Spinal cord (tissue), 10 donors: Measurements from ENCODE around the gene HIVEP1. TPM values are rescaled to one million over a fixed set of nuclear protein-coding genes. Genes with fewer than 3 reads are reported as not detected.
"Not testable (repeated sequence)": the region's sequence is repeated elsewhere in the genome, so short reads cannot be mapped to it uniquely, and the experiment has no call there.

Experiments
- DNase-seq, 6 donors: peaks; one replicate each; pipeline versions ENCODE4 v3.0.0 to v3.0.0-alpha.2; 2013 to 2015; ENCODE audit warnings: low spot score in 6 of 6, low read depth in 4 of 6
- H3K27ac ChIP-seq: one replicate; pipeline ENCODE4 v1.5.1; 2013; ENCODE audit warnings: low read depth, low read length, control low read depth
- H3K27me3 ChIP-seq: one replicate; pipeline ENCODE4 v1.6.1; 2013; ENCODE audit warnings: low read length; ENCODE audit not compliant: control insufficient read depth, insufficient read depth
- H3K36me3 ChIP-seq: one replicate; pipeline ENCODE4 v1.6.1; 2013; ENCODE audit warnings: low read length; ENCODE audit not compliant: control insufficient read depth, insufficient read depth
- H3K4me1 ChIP-seq: one replicate; pipeline ENCODE4 v1.6.1; 2013; ENCODE audit warnings: low read length; ENCODE audit not compliant: control insufficient read depth, insufficient read depth
- H3K4me3 ChIP-seq: one replicate; pipeline ENCODE4 v1.5.1; 2013; ENCODE audit warnings: low read depth, low read length, control low read depth
- H3K9me3 ChIP-seq: one replicate; pipeline ENCODE4 v1.6.1; 2013; ENCODE audit warnings: low read length; ENCODE audit not compliant: control insufficient read depth, insufficient read depth
- WGBS: methylation state at CpG from one replicate; pipeline ENCODE4 v1.1.5; 2013; ENCODE audit warnings: missing lambda C conversion rate; ENCODE audit not compliant: insufficient coverage; 5-methylcytosine and 5-hydroxymethylcytosine counted together
- polyA plus RNA-seq, 2 donors: library from polyadenylated mRNA; unstranded; fragments of 120-200 nt; gene quantifications; one replicate each; pipeline ENCODE4 v1.2.1, GENCODE V29; 2013; ENCODE audit not compliant: insufficient read length in 2 of 2
- total RNA-seq, 2 donors: library from RNA; depleted of rRNA in 1 of 2; stranded (reverse); fragments of 120-200 nt in 1 of 2; fragments of >200 nt in 1 of 2; gene quantifications; one replicate each; pipeline versions ENCODE4 v1.2.3 to v1.2.4, GENCODE V29; 2013 to 2014
- donor health status: healthy.

HIVEP1 gene
- total and polyA plus RNA-seq, 4 donors, result 20.4 to 29.6 (median 22.5) TPM

- H3K27me3 ChIP-seq, H3K4me3 ChIP-seq, H3K27ac ChIP-seq, DNase-seq, H3K9me3 ChIP-seq, H3K36me3 ChIP-seq, H3K4me1 ChIP-seq: not testable (repeated sequence)
- WGBS, result no CpG with 5 or more reads among the region's 3 CpGs
Observed at GRCh38 chr6:12176782-12177181, 164.7 kb downstream of the HIVEP1 start.

DNA sequence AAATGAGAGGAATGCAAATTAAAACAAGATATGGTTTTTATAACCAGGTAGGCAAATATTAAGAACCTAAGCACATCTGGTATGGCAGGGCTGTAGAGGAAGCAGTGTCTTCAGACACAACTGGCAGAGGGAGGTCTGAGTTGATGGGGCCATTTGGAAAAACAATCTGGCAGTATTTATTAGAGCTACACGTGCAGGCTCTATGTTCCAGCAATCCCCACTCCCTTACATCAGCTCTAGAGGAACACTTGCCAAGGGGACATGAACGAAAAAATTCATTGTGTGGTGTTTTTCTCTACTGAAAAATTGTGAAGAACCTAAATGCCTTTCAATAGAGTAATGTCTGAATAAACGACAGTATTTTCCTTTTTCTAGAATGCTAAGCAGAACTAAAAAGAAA, 166.4 kb downstream of the HIVEP1 start:
- DNase-seq, result no peak
- Histone ChIP-seq H3K27ac (no peak overlapping the region), H3K9me3 (peaks cover 2% of the 10 kb centered on the region), H3K36me3 (no peaks in the 10 kb centered on the region), H3K4me1 (no peaks in the 10 kb centered on the region), H3K4me3 (no peak overlapping the region), H3K27me3 (no peaks in the 10 kb centered on the region)
- no CpG with 5 or more reads among the region's 3 CpGs for WGBS

DNA sequence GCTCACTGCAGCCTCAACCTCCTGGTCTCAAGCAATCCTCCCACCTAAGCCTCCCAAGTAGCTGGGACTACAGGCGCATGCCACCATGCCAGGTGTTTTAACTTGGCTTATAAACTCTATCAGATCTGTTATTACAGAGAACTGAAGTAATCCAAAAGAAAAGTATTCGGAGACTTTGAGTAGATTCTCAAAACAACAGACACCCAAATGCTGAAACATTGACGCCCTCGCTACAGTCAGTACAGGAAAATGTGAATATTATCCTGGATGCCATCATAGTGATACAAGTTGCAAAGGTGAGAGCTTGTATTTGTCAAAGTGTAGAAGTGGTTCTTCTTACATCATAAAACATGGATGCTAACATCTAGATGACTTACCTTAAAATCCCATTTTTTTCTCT, 169.4 kb downstream of the HIVEP1 start:
- H3K4me1 ChIP-seq, result no peaks in the 10 kb centered on the region
- no peak overlapping the region for H3K27ac ChIP-seq
- H3K9me3 ChIP-seq, result peaks cover 2% of the 10 kb centered on the region
- no peak for DNase-seq
- H3K36me3 ChIP-seq, result no peaks in the 10 kb centered on the region
- H3K4me3 ChIP-seq, result no peak overlapping the region
- 100% methylated on average over 1 of the region's 4 CpGs for WGBS
- no peaks in the 10 kb centered on the region for H3K27me3 ChIP-seq

- WGBS, result 100% methylated on average over 2 of the region's 5 CpGs
- DNase-seq, result no peak
Observed at GRCh38 chr6:12182676-12183075, 170.6 kb downstream of the HIVEP1 start.

DNA sequence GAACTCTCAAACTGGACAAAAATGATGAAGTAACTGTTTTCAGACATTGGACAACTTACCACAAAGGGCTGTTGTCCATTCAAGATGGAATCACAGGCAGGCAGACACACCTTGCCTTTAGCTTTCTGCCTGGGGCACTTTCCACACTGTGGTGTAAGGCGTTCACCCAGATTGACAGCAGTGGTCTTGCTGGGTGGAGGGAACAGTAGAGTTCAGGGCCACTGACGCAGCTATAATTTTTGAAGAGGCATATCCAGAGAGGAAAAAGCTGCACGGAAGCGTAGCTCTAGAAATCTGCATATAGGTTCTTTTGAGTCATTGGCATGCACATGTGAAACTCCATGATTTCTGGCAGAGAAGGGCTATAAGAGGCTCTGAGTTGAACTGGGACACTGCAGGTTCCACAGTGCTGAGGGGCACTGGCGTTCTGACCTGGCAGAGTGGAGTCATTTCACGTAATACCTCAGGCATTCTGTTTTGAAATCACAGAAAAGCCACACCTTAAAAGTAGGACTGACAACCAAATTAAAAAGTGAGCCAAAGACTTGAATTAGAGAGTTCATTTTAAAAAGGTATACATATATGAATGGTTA, 173.1 kb downstream of the HIVEP1 start:
- WGBS, result 92% methylated on average over 4 of the region's 6 CpGs
- H3K27ac ChIP-seq, result no peak overlapping the region

More at GRCh38 chr6:12182676-12183075, 170.6 kb downstream of the HIVEP1 start:
- no peaks in the 10 kb centered on the region for H3K9me3 ChIP-seq
- no peak overlapping the region for H3K27ac ChIP-seq
- no peaks in the 10 kb centered on the region for H3K27me3 ChIP-seq
- H3K4me1 ChIP-seq, result no peaks in the 10 kb centered on the region
- H3K36me3 ChIP-seq, result no peaks in the 10 kb centered on the region
- no peak overlapping the region for H3K4me3 ChIP-seq

DNA sequence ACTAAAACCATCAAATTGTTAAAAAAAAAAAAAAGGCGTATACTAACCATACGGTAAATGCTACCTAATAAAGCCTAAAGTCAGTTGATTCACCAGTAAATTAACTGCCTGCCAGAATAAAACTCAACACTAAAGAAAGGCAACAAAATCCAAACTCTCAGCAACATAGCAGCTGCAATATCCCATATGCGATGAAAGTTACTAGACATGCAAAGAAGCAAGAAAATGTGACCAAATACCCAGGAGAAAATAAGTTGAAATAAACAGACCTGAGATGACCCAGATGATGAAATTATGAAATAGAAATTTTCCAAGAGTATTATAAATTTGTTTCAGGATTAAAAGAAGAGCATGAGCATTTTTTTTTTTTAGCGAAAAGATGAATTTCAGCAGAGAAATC, 174.4 kb downstream of the HIVEP1 start:
- Histone ChIP-seq H3K4me1 (no peaks in the 10 kb centered on the region), H3K4me3 (no peak overlapping the region), H3K27ac (no peak overlapping the region), H3K36me3 (no peaks in the 10 kb centered on the region), H3K9me3 (no peaks in the 10 kb centered on the region), H3K27me3 (no peaks in the 10 kb centered on the region)
- WGBS, result no CpG with 5 or more reads among the region's 4 CpGs
- peak in 1 of 6 donors; percentile 14 for DNase-seq

More for the DNA sequence above, 173.1 kb downstream of the HIVEP1 start:
- Histone ChIP-seq H3K4me3 (no peak overlapping the region), H3K36me3 (no peaks in the 10 kb centered on the region), H3K9me3 (no peaks in the 10 kb centered on the region), H3K4me1 (no peaks in the 10 kb centered on the region), H3K27me3 (no peaks in the 10 kb centered on the region)
- no peak for DNase-seq

DNA sequence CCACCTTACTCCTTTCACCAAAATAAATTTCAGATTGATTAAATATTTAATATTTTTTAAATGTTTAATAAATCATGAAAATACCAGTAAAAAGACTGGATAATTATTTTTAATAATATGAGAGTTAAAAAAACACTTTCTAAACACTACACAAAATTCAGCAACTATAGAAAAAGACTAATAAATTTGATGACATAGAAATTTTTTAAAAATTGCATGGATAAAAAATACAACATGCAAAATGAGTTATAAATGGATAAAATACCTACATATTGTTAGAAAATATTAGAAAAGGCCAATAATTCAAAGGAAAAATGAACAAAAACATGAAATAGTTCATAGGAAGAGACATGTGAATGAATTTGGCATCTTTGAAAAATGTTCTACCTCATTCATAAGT, 177.0 kb downstream of the HIVEP1 start:
- Histone ChIP-seq H3K27me3 (no peaks in the 10 kb centered on the region), H3K4me1 (no peaks in the 10 kb centered on the region), H3K27ac (no peak overlapping the region), H3K4me3 (no peak overlapping the region), H3K9me3 (no peaks in the 10 kb centered on the region), H3K36me3 (no peaks in the 10 kb centered on the region)
- no peak for DNase-seq

- Histone ChIP-seq H3K27ac (no peak overlapping the region), H3K4me1 (no peaks in the 10 kb centered on the region)
Observed at GRCh38 chr6:12189661-12190060, 177.5 kb downstream of the HIVEP1 start.

GRCh38 chr6:12190252-12190651, 178.1 kb downstream of the HIVEP1 start:
- WGBS, result 66% methylated on average over 7 of the region's 7 CpGs
- H3K4me3 ChIP-seq, result no peak overlapping the region
- no peaks in the 10 kb centered on the region for H3K27me3 ChIP-seq
- H3K27ac ChIP-seq, result no peak overlapping the region
- DNase-seq, result no peak
- no peaks in the 10 kb centered on the region for H3K4me1 ChIP-seq
- no peaks in the 10 kb centered on the region for H3K36me3 ChIP-seq
- H3K9me3 ChIP-seq, result no peaks in the 10 kb centered on the region

More at GRCh38 chr6:12189661-12190060, 177.5 kb downstream of the HIVEP1 start:
- Histone ChIP-seq H3K9me3 (no peaks in the 10 kb centered on the region), H3K36me3 (no peaks in the 10 kb centered on the region), H3K27me3 (no peaks in the 10 kb centered on the region), H3K4me3 (no peak overlapping the region)
- no peak for DNase-seq

DNA sequence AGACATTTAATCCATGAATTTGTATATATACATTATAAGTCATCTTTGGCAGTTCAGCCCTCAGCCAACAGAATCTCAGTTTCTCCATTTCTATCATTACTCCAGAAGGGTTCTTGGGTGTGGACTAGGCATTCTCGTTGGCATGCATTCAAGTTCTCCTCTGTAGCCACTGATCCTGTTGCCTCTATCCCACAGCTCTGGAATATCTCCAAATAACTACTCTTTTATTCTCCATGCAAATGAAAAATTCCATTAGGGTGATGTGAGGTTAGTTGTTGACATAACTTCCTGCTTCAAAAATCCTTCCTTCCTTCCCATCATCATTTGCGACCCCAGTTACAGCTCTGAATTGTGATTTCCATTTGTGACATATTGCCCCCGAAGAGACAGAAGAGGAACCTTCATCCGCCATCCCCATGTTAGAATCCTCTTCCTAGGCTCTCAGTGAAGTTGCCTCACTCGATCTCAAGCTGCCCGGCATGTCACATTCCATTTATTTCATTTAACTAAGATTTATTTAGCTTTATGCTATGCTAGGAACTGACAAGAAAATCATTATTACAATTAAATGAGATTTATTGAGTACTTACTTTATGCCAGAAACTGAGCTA, 184.3 kb downstream of the HIVEP1 start:
- Histone ChIP-seq H3K9me3 (no peaks in the 10 kb centered on the region), H3K27me3 (no peaks in the 10 kb centered on the region), H3K36me3 (no peaks in the 10 kb centered on the region), H3K4me3 (no peak overlapping the region), H3K4me1 (no peaks in the 10 kb centered on the region), H3K27ac (no peak overlapping the region)
- WGBS, result 83% methylated on average over 3 of the region's 6 CpGs
- no peak for DNase-seq
